GM13976 (cell line): ENCODE data around the gene NEK8.

ENCODE experiments used
- DNase-seq: peaks from one replicate; pipeline ENCODE4 v3.0.0; 2012; ENCODE audit warnings: low spot score
- in situ Hi-C: fragments of 300-500 bp; cut with MboI; formaldehyde crosslinking; loops from one replicate; pipeline ENCODE4 v1.12.0; 2022; ENCODE audit warnings: low sequenced_read_pairs, mixed read lengths, inconsistent platforms; ENCODE audit not compliant: unreplicated experiment
- TF ChIP-seq, protein P1 (sequence below): IDR thresholded peaks from 2 replicates; pipeline ENCODE4 v1.5.1; 2012; ENCODE audit warnings: borderline replicate concordance, mild to moderate bottlenecking; ENCODE audit not compliant: insufficient read depth; ENCODE audit errors: extremely low read depth, missing control alignments, control extremely low read depth

NEK8 gene

DNA sequence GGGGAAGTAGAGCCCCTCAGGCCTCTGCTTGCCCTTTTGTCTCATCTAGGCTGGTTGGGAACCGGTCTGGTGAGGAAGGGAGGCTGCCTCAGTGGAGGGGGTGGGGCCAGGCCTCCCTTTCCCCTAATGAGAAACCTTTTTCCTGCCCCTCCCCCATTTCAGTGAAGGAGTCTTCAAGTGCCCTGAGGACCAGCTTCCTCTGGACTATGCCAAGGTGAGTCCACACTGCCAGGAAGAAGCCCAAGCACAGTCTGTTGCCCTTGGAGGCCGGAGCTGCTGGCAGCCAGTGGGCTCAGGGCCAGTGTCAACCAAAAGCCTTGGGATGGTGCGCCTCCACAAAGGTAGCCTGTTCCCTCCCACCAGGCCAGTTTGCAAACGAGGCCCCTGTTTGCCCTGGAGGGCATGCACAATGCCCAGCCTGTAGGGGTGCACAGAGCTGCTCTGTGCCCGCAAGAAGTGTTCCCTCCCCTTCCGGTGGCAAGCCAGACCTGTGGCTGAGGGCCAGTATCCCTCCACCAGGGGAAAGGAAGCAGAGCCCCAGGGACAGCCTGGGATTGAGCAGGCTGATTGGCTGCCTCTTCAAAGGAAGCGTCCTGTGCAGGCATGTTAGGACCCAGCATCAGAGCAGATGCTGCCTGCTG, 18.6 kb downstream of the NEK8 start:
- in situ Hi-C loops = loop anchor here (25.0 kb wide), 1 partner anchor 365 kb away; no protein-coding TSS in a partner anchor
- DNase-seq = no peak
- TF ChIP-seq, protein P1, sequence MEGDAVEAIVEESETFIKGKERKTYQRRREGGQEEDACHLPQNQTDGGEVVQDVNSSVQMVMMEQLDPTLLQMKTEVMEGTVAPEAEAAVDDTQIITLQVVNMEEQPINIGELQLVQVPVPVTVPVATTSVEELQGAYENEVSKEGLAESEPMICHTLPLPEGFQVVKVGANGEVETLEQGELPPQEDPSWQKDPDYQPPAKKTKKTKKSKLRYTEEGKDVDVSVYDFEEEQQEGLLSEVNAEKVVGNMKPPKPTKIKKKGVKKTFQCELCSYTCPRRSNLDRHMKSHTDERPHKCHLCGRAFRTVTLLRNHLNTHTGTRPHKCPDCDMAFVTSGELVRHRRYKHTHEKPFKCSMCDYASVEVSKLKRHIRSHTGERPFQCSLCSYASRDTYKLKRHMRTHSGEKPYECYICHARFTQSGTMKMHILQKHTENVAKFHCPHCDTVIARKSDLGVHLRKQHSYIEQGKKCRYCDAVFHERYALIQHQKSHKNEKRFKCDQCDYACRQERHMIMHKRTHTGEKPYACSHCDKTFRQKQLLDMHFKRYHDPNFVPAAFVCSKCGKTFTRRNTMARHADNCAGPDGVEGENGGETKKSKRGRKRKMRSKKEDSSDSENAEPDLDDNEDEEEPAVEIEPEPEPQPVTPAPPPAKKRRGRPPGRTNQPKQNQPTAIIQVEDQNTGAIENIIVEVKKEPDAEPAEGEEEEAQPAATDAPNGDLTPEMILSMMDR = no peak

DNA sequence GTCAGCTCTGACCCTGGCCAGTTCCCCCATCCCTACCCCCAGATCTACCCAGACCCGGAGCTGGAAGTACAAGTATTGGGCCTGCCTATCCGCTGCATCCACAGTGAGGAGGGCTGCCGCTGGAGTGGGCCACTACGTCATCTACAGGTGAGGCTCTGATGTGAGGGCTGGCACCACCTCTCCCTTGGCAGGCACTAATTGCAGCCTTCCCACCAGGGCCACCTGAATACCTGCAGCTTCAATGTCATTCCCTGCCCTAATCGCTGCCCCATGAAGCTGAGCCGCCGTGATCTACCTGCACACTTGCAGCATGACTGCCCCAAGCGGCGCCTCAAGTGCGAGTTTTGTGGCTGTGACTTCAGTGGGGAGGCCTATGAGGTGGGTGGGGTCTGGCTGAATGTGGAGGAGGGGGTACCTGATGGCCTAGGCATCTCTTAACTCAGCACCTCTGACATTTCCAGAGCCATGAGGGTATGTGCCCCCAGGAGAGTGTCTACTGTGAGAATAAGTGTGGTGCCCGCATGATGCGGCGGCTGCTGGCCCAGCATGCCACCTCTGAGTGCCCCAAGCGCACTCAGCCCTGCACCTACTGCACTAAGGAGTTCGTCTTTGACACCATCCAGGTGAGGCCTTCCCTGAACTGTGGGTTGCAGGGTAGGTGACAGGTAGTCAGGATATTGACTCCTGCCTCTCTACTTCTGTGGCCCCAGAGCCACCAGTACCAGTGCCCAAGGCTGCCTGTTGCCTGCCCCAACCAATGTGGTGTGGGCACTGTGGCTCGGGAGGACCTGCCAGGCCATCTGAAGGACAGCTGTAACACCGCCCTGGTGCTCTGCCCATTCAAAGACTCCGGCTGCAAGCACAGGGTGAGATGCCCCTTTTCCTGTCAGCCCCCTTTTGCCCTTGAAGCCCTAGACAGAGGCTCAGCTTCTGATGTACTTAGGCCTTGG, 19.5 kb downstream of the NEK8 start:
- TF ChIP-seq, protein P1 = no peak
- in situ Hi-C loops = loop anchor here (25.0 kb wide), 1 partner anchor 364 kb away; no protein-coding TSS in a partner anchor
- DNase-seq = no peak

DNA sequence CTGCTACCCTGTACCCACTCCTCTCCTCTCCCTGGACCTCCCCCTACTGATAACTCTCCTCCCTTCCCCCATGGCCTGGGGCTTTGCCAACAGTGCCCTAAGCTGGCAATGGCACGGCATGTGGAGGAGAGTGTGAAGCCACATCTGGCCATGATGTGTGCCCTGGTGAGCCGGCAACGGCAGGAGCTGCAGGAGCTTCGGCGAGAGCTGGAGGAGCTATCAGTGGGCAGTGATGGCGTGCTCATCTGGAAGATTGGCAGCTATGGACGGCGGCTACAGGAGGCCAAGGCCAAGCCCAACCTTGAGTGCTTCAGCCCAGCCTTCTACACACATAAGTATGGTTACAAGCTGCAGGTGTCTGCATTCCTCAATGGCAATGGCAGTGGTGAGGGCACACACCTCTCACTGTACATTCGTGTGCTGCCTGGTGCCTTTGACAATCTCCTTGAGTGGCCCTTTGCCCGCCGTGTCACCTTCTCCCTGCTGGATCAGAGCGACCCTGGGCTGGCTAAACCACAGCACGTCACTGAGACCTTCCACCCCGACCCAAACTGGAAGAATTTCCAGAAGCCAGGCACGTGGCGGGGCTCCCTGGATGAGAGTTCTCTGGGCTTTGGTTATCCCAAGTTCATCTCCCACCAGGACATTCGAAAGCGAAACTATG, 20.4 kb downstream of the NEK8 start:
- in situ Hi-C loops = loop anchor here (25.0 kb wide), 1 partner anchor 363 kb away; no protein-coding TSS in a partner anchor
- DNase-seq = no peak
- TF ChIP-seq, protein P1 = no peak

DNA sequence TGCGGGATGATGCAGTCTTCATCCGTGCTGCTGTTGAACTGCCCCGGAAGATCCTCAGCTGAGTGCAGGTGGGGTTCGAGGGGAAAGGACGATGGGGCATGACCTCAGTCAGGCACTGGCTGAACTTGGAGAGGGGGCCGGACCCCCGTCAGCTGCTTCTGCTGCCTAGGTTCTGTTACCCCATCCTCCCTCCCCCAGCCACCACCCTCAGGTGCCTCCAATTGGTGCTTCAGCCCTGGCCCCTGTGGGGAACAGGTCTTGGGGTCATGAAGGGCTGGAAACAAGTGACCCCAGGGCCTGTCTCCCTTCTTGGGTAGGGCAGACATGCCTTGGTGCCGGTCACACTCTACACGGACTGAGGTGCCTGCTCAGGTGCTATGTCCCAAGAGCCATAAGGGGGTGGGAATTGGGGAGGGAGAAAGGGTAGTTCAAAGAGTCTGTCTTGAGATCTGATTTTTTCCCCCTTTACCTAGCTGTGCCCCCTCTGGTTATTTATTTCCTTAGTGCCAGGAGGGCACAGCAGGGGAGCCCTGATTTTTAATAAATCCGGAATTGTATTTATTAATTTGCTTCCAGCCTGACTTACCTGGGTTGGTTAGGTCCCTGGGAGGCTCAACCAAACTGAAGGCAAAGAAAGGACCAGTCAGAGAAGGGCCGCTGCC, 21.1 kb downstream of the NEK8 start:
- TF ChIP-seq, protein P1 = no peak
- DNase-seq = no peak
- in situ Hi-C loops = loop anchor here (25.0 kb wide), 1 partner anchor 363 kb away; no protein-coding TSS in a partner anchor

DNA sequence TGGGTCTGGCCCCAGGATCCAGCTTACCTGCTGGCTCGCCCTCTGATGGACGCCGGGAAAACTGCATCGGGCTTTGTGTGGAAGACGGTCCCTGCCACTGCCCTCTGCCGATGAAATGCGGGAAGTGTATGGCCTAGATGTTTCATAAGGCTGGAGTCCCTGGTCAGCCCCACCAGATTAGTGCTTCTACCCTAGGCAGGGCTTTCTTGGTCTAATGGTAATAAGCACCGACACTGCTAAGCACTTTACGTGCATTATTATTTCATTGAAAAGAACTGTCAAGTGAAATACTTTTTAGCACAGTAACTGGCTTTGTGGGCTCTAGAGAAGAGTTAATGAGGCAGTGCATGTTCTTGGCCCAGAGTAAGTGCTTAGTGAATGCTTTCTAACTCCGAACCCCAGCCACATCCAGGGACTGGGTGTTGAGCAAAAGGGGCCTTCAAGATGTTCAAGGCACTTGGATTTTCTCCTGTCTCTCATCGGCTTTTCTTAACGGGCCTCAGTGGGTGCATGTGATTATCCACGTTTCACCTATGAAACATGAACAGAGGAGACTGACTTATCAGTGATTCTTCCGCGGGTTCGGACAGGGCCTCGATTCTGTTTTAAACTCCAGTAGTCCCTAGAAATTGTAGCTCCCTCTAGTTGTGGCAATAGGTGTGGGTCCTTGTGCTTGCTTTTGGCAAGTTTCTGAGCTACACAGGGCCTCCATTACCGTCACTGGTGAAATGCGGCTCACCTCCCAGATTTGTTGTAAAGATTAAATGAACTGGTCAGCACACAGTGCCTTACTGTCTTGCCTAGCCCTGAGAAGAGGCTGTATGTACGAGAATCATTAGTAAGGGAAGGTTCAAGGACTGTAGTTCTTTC, 21.8 kb downstream of the NEK8 start:
- peak; percentile 83 for DNase-seq
- in situ Hi-C loops = no loop called here
- TF ChIP-seq, protein P1 = peak; percentile 100
